ENCODE measurements around the gene CYP1A2. TPM values are rescaled to one million over a fixed set of nuclear protein-coding genes. Genes with fewer than 3 reads are reported as not detected.
A peak's percentile ranks its signal among the peaks of the same experiment; 100 is the strongest.
"Not testable (repeated sequence)": the region's sequence is repeated elsewhere in the genome, so short reads cannot be mapped to it uniquely, and the experiment has no call there.

CYP1A2 gene
- total RNA-seq, 3 donors from 2014 or later: not detected

DNA sequence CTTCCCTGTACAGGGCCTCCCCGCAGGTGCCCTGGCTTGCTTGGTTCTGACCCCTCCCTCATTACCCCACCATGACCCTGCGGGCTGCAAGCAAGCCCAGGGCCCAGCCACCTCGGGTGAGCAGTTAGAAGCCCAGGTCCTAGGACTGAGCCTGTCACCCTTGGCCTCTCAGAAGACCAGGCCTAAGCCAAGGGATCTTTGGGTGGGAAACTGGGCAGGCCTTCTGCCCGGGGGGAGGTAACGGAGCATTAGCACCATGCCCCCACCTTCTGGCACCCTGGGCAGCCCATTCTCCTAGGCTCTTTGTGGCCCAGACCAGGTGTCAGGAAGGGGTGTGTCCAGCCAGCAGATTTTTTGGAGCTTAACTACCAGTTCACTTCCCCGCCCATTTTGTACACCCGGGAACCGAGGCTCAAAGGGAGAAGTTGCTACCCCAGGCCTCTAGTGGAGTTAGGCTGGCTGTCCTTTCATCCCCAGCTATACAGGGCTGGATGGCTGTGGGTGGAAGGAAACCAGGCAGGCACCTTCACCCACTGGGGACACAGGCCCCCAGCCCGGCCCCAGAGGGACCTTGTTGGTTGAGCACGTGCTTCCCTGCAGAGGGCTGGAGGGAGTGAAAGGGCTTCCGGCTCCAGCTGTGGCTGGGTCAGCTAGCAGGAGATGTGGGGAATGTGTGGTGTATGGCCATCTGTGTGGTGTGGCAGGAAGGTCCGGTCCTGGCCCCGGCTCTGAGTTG is 34.6 kb downstream of the CYP1A2 start:
- intact Hi-C loops (cut with DNase I; ENCODE audit: low total_unique reads): no loop called here
- Histone ChIP-seq H3K9me3 (no peaks in the 10 kb centered on the region), H3K27me3 (no peaks in the 10 kb centered on the region), H3K4me1 (peaks cover 13 to 38% of the 10 kb centered on the region in 2 donors), H3K36me3 (no peaks in the 10 kb centered on the region), H3K27ac (peak overlapping the region; percentile 81 to 96), H3K4me3 (peak overlapping the region; percentile 71 to 99 (median 81))
- TF ChIP-seq POLR2AphosphoS5 (IDR thresholded peaks at IDR 0.05): no peak
- no peak for TF ChIP-seq POLR2A (IDR thresholded peaks at IDR 0.05)
- TF ChIP-seq, protein P1, sequence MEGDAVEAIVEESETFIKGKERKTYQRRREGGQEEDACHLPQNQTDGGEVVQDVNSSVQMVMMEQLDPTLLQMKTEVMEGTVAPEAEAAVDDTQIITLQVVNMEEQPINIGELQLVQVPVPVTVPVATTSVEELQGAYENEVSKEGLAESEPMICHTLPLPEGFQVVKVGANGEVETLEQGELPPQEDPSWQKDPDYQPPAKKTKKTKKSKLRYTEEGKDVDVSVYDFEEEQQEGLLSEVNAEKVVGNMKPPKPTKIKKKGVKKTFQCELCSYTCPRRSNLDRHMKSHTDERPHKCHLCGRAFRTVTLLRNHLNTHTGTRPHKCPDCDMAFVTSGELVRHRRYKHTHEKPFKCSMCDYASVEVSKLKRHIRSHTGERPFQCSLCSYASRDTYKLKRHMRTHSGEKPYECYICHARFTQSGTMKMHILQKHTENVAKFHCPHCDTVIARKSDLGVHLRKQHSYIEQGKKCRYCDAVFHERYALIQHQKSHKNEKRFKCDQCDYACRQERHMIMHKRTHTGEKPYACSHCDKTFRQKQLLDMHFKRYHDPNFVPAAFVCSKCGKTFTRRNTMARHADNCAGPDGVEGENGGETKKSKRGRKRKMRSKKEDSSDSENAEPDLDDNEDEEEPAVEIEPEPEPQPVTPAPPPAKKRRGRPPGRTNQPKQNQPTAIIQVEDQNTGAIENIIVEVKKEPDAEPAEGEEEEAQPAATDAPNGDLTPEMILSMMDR (IDR thresholded peaks at IDR 0.05): no peak
- no peak for DNase-seq (ENCODE audit: low spot score in 2 of 2)

DNA sequence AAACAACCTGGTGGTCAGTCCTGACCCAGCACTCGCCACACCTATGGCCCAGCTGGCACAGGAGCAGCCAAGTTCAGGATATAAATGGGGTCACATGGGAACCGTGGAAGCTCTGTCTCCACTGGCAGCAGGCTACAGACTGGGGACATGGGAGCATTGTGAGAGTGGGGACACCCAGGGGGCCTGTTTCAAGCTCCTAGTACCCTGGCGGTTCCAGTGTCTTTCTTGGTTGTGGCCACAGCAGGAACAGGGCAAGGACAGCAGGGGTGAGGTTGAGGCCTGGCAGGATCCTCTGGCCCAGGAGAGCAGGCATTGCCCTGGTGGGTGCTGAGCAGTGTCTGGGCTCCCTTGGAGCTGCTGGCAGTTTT is 35.1 kb downstream of the CYP1A2 start:
- H3K27ac ChIP-seq: peak overlapping the region; percentile 81 to 96
- H3K36me3 ChIP-seq: no peaks in the 10 kb centered on the region
- DNase-seq (ENCODE audit: low spot score in 2 of 2): no peak
- TF ChIP-seq POLR2A (IDR thresholded peaks at IDR 0.05) (no peak), POLR2AphosphoS5 (IDR thresholded peaks at IDR 0.05) (no peak)
- TF ChIP-seq, protein P1 (IDR thresholded peaks at IDR 0.05): no peak
- H3K4me1 ChIP-seq: peaks cover 14 to 39% of the 10 kb centered on the region in 2 donors
- no peaks in the 10 kb centered on the region for H3K27me3 ChIP-seq
- intact Hi-C loops (cut with DNase I; ENCODE audit: low total_unique reads): no loop called here
- no peaks in the 10 kb centered on the region for H3K9me3 ChIP-seq
- peak overlapping the region; percentile 71 to 99 (median 81) for H3K4me3 ChIP-seq

DNA sequence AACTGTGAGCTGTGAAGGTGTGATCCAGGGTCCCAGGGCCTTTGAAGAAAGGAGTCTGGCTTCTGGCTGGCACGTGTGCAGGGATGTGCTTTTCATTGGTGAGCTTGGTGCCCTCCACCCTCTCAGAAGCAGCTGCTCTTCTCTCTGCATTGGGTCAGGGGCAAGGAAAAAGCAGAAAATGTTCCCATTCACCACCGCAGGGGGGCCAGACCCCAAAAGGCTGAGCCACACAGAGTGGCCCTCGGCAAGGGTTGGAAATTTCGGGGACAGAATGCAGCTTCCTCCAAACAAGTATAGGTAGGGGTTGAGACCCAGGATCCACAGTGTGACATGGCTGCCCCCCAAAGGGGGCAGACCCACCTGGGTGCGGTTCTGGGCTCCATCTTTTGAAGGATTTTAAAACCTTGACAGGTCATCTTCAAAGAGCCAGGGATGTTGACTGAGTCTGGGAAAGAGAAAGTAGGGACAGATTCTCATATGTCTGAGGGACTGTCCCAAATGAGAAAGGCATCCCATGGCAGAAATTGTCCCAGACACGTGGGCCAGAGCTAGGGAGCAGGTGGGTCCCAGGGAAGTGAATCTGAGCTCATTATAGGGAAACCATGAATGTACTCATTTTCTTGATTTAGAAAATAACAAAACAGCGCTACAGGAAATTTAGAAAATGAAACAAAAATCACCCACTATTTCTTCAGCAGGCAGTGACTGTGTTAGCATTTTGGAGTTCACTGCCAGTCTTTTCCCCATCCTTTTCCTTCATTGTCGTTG is 36.0 kb downstream of the CYP1A2 start:
- Histone ChIP-seq H3K4me3 (peak overlapping the region in 1 of 3 donors; percentile 71), H3K4me1 (peaks cover 20 to 47% of the 10 kb centered on the region in 2 donors), H3K27ac (peak overlapping the region; percentile 81 to 84), H3K9me3 (no peaks in the 10 kb centered on the region), H3K36me3 (no peaks in the 10 kb centered on the region), H3K27me3 (no peaks in the 10 kb centered on the region)
- DNase-seq (ENCODE audit: low spot score in 2 of 2): no peak
- TF ChIP-seq POLR2A (IDR thresholded peaks at IDR 0.05) (no peak), POLR2AphosphoS5 (IDR thresholded peaks at IDR 0.05) (no peak)
- TF ChIP-seq, protein P1 (IDR thresholded peaks at IDR 0.05): no peak
- intact Hi-C loops (cut with DNase I; ENCODE audit: low total_unique reads): no loop called here

DNA sequence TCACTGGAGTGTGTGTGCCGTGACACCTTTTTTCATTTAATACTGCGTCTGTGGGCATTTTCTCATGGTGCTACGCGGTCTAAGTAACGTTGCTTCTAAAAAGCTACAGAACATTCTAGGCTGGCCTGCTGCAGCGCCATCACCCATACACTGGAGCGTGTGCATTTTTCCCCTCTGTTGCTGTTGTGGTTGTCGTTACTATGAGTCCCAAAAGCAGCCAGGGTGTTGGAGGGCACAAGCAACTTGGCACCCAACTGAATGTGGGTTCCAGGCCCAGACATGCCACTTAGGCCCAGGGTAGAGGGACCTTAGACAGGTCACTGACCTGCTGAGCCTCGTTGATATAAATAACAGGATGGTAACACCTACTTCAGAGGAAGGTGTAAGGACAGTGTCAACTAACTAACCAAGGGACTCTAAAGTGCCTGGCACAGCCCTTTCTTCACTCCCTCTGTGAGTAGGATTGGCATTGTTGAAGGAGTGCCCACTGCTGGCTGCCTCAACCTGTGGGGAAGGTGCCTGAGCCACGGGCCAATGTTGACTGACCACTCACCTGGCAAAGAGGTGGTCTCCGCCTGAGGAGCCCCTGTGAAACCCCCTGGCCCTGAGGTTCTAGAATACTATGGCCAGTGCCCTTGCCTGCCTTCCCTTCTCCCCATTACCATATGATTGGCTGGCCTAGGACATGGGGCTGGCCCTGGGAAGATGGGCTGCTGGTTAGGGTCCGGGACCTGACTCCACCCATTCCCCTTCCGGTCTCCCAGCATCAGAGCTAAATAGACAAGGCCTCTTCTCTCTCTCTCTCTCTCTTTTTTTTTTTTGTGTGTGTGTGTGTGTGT is 36.8 kb downstream of the CYP1A2 start:
- Histone ChIP-seq H3K4me1 (peaks cover 28 to 53% of the 10 kb centered on the region in 2 donors), H3K9me3 (no peaks in the 10 kb centered on the region), H3K36me3 (no peaks in the 10 kb centered on the region), H3K4me3 (no peak overlapping the region), H3K27me3 (no peaks in the 10 kb centered on the region), H3K27ac (peak overlapping the region; percentile 60 to 84)
- no peak for DNase-seq (ENCODE audit: low spot score in 2 of 2)
- intact Hi-C loops (cut with DNase I; ENCODE audit: low total_unique reads): no loop called here
- TF ChIP-seq POLR2A (IDR thresholded peaks at IDR 0.05): no peak
- TF ChIP-seq, protein P1 (IDR thresholded peaks at IDR 0.05): no peak
- TF ChIP-seq POLR2AphosphoS5 (IDR thresholded peaks at IDR 0.05): no peak

DNA sequence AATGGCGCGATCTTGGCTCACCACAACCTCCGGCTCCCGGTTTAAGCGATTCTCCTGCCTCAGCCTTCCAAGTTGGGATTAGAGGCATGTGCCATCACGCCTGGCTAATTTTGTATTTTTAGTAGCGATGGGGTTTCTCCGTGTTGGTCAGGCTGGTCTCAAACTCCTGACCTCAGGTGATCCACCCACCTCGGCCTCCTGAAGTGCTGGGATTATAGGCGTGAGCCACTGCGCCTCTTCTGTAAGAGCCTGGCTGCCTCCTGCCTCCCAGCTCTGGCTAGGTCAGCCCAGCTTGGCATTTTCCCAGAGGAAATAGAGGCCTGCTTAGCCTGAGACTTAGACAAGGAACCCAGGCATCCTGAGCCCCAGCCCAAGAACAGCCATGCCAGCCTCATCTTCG is 37.4 kb downstream of the CYP1A2 start:
- Histone ChIP-seq H3K27ac (peak overlapping the region; percentile 60 to 84), H3K4me1 (peaks cover 30 to 51% of the 10 kb centered on the region in 2 donors)
- H3K27me3 ChIP-seq; H3K9me3 ChIP-seq; H3K36me3 ChIP-seq; DNase-seq (ENCODE audit: low spot score in 2 of 2); intact Hi-C loops (cut with DNase I; ENCODE audit: low total_unique reads); H3K4me3 ChIP-seq: not testable (repeated sequence)
